Measurements from ENCODE around the gene ALDOC.

The ALDOC gene

GRCh38 chr17:28555022-28555421 lies 21.7 kb downstream of the ALDOC start:
- H3K4me3 ChIP-seq = no peak overlapping the region
- no peak overlapping the region for H3K27ac ChIP-seq

- H3K27ac ChIP-seq = no peak overlapping the region
- no peak overlapping the region for H3K4me3 ChIP-seq
Observed at GRCh38 chr17:28554565-28554964, 22.1 kb downstream of the ALDOC start.

- Histone ChIP-seq H3K4me3 (peak overlapping the region in 1 of 7 experiments; percentile 86), H3K27ac (peak overlapping the region in 2 of 21 experiments; percentile 74 to 85)
Observed at GRCh38 chr17:28553000-28553505, 23.6 kb downstream of the ALDOC start.

- H3K4me3 ChIP-seq = peak within 1 kb of the TSS; percentile 65 to 94 (median 86)
Observed at GRCh38 chr17:28552176-28552999, 24.3 kb downstream of the ALDOC start, which contains the start of gene UNC119. Gene UNC119, minus strand, starts transcription at chr17:28552624. Its CDS starts 67 bp downstream, at chr17:28552557.

DNA sequence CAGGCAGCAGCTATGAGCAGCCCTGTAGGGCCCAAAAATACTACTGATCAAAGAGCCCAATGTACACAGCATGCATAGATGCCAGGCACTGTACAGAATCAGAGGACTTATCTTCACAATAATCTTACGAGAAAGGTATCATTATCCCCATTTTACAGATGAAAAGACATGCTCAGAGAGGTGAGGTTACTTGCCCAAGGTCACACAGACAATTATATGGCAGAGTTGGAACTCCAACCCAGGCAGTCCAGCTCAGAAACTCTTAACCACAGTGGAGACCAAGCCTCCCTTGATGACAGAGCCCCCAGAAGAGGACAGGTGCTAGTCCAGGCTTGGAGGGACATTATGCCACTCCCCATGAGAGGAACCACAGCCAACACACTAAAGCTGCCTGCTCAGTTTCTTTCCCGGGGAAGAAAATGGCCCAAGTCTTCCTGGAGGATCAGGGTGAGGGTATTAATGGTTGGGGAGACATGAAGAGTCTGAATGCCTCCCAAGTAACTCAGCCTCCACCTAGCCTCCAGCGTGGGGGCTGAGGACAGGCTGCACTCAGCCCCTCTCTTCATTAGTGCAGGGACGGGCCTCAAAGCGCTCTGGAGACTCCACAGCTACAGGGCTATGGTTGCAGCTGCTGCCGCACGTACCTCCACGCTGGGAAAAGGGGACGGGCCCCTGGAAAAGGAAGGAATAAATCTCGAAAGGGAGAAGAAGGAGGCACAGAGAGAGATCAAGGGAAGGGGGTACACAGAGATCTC lies 25.1 kb downstream of the ALDOC start:
- Histone ChIP-seq H3K27ac (peak overlapping the region in 19 of 21 experiments; percentile 37 to 89 (median 74)), H3K4me3 (peak overlapping the region; percentile 65 to 94 (median 86))

More at GRCh38 chr17:28552176-28552999, 24.3 kb downstream of the ALDOC start, which contains the start of gene UNC119:
- peak within 1 kb of the TSS in 20 of 21 experiments; percentile 37 to 89 (median 74) for H3K27ac ChIP-seq

DNA sequence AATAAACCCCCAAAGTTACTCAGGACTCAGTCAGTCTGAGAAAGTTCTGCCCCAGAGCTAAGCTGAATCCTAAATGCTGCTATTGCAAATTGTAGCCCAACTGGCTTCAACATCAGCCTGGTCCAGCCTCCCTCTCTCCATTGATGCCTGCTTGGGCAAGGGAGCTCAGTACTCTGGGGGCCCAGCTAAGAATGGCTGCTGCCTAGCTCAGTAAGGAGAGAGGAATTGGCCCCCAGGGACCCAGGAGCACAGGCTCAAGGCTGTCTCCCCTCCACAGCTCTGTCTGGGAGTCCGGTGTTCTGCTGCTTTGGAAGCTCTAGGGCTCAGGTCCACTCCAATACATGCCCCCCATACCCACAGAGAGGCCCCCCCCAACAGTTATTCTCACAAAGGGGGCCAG lies 25.8 kb downstream of the ALDOC start:
- peak overlapping the region in 3 of 21 experiments; percentile 15 to 58 (median 54) for H3K27ac ChIP-seq
- no peak overlapping the region for H3K4me3 ChIP-seq

- H3K27ac ChIP-seq = peak overlapping the region in 13 of 21 experiments; percentile 2 to 74 (median 28)
Observed at GRCh38 chr17:28549236-28550132, 27.2 kb downstream of the ALDOC start.

DNA sequence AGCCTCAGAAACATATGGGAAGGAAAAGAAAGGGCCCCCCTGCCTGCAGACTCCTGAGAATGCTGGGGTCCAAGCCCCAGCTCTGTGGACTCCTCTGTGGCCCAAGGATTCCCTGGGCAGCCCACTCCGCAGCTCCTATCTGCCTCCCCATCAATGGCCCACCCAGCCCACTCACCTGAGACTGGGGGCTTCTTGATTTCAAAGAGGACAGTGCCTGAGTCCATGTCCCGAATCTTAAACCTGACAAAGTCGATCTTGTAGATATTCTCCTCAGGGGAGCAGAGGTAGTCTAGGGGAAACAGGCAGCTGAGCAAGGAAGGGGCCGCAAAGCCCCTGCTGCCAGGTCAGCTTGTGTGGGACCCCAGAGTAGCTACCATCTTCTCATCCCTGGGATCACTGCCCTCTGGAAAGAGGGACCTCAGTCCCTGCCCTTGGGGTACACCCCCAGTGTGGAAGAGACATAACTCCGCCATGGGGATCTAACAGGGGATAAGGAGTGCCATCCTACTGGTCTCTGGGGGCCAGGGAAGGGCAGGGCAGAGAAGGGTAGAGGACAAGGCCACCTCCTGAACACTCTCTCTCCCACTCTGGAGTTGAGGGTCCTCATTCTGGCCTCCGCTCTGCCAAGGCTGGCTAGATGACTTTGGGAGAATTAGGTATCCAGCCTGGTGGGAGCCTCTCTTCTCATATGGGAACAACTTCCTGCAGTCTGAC lies 28.1 kb downstream of the ALDOC start:
- H3K27ac ChIP-seq = peak overlapping the region in 7 of 21 experiments; percentile 5 to 74 (median 27)
- H3K4me3 ChIP-seq = no peak overlapping the region

More at GRCh38 chr17:28549236-28550132, 27.2 kb downstream of the ALDOC start:
- H3K4me3 ChIP-seq = no peak overlapping the region

- Histone ChIP-seq H3K27ac (peak overlapping the region in 7 of 21 experiments; percentile 2 to 74 (median 32)), H3K4me3 (no peak overlapping the region)
Observed at GRCh38 chr17:28547623-28548416, 28.9 kb downstream of the ALDOC start.

GRCh38 chr17:28547096-28547622 lies 29.5 kb downstream of the ALDOC start:
- Histone ChIP-seq H3K4me3 (no peak overlapping the region), H3K27ac (no peak overlapping the region)

GRCh38 chr17:28545787-28546415 lies 30.8 kb downstream of the ALDOC start:
- no peak overlapping the region for H3K4me3 ChIP-seq
- H3K27ac ChIP-seq = no peak overlapping the region

DNA sequence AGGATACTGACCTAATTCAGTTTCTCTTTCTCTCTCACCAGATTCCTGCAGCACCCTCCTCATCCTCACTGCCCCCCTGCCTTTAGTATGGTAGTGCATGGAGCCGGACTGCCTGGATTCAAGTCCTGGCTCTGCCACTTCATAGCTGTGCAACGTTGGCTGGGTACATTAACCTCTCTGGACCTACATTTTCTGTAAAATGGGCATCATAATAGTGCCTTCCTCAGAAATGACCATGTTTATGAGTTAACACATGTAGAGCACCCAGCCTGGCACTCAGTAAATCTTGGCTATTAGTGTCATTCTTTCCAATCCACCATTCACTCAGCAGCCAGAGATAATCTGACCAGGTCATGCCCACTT lies 31.6 kb downstream of the ALDOC start:
- no peak overlapping the region for H3K27ac ChIP-seq
- H3K4me3 ChIP-seq = no peak overlapping the region

DNA sequence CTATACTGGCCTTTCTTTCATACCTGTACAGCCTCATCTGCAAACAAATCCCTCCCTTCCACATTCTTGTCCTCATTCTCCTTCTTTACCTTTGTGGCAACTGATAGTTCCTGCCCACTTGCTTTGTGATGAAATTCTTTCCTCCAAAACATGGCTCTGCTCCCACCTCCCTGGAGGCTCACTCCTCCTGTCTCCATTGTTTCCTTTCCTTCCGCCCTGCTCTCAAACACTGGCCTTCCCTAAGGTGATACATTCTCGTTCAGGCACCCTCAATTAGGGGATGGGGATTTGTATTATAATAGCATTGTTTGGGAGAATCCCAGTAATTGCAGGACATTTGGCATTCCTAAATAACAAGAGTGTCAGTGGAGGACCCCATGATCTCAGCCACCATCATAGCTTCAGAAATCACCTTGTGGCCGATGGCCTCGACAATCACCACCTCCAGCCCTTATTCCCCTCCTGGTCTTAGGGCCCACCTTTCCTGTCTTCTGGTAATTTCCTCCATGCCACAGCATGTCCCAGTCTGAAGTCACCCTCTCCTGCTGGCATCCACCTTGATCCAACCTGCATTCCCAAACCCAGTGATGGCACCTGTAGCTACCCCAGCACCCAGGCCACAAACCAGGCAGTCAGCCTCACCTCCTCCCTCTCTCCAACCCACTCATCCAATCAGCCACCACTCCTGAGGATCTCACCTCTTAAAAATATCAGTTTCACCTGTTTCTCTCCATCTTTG lies 32.1 kb downstream of the ALDOC start:
- Histone ChIP-seq H3K27ac (no peak overlapping the region), H3K4me3 (no peak overlapping the region)

DNA sequence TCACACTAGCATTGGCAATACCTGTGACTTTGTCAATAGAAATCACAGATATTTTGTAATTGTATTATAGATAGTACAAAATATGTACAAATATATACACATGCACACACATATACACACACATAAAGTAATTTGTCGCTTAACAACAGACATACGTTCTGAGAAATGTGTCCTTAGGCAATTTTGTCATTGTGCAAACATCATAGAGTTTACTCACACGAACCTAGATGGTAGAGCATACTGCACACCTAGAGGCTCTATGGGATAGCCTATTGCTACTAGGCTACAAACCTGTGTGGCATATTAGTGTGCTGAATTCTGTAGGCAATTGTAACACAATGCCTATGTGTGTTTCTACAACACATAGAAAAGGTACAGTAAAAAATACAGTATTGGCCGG lies 35.3 kb downstream of the ALDOC start:
- Histone ChIP-seq H3K4me3 (no peak overlapping the region), H3K27ac (no peak overlapping the region)

- peak overlapping the region in 1 of 21 experiments; percentile 10 for H3K27ac ChIP-seq
Observed at GRCh38 chr17:28540231-28540630, 36.5 kb downstream of the ALDOC start.

GRCh38 chr17:28538296-28538895 lies 38.3 kb downstream of the ALDOC start:
- Histone ChIP-seq H3K27ac (no peak overlapping the region), H3K4me3 (no peak overlapping the region)

More at GRCh38 chr17:28540231-28540630, 36.5 kb downstream of the ALDOC start:
- H3K4me3 ChIP-seq = no peak overlapping the region
